ENCODE measurements around the gene CEP57. TPM values are rescaled to one million over a fixed set of nuclear protein-coding genes. Genes with fewer than 3 reads are reported as not detected.

CEP57 gene
- total and polyA plus RNA-seq, 2 of the 13 experiments (the other 11 are each of a cell fraction or from before 2014, with no cell fraction given), result 34.3 to 59.4 TPM

DNA sequence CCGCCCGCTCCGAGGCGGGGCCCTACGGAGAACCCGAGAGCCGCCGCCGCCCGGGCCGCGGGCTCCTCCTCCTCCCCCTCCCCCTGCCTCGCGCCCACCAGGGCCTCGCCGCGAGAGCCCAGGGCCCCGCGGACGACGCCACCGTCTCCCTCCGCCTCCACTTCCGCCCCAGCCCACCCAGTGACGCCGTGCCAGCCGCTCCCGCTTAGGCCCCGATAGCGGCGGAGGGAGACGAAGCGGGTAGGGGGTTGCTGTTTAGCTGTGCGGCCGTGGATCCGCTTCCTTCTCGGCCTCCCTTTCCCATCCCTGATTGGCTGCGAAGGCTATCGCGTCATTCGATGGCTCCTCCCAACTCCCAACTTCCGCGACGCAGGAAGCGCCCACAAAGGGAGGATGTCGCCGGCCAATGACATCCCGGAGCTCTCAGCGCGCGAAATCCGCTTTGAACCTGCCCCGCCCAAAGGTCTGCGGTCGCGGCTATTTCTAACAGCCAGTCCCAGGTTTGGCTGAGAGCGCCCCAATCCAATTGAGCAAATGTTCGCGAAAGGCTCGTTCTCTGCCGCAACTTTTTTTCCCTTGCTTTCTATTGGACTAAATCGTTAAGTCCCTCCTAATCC is 684 bp upstream of the CEP57 start, which contains the start of gene FAM76B (continued):
- TF ChIP-seq, protein P1, sequence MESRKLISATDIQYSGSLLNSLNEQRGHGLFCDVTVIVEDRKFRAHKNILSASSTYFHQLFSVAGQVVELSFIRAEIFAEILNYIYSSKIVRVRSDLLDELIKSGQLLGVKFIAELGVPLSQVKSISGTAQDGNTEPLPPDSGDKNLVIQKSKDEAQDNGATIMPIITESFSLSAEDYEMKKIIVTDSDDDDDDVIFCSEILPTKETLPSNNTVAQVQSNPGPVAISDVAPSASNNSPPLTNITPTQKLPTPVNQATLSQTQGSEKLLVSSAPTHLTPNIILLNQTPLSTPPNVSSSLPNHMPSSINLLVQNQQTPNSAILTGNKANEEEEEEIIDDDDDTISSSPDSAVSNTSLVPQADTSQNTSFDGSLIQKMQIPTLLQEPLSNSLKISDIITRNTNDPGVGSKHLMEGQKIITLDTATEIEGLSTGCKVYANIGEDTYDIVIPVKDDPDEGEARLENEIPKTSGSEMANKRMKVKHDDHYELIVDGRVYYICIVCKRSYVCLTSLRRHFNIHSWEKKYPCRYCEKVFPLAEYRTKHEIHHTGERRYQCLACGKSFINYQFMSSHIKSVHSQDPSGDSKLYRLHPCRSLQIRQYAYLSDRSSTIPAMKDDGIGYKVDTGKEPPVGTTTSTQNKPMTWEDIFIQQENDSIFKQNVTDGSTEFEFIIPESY (CRISPR knock-in tag; IDR thresholded peaks at IDR 0.05), result 0 out of 2 replicates have a peak, but pooled peaks have one; percentile 34
- TF ChIP-seq ARNTL (CRISPR knock-in tag; IDR thresholded peaks at IDR 0.05) (0 out of 2 replicates have a peak, but pooled peaks have one; percentile 31), FOSL2 (CRISPR knock-in tag; IDR thresholded peaks at IDR 0.05) (peak; percentile 63), KLF12 (CRISPR knock-in tag; IDR thresholded peaks at IDR 0.05; ENCODE audit: borderline replicate concordance) (0 out of 2 replicates have a peak, but pooled peaks have one; percentile 32), KMT2A (CRISPR knock-in tag; IDR thresholded peaks at IDR 0.05) (peak; percentile 85)
- TF ChIP-seq, protein P2, sequence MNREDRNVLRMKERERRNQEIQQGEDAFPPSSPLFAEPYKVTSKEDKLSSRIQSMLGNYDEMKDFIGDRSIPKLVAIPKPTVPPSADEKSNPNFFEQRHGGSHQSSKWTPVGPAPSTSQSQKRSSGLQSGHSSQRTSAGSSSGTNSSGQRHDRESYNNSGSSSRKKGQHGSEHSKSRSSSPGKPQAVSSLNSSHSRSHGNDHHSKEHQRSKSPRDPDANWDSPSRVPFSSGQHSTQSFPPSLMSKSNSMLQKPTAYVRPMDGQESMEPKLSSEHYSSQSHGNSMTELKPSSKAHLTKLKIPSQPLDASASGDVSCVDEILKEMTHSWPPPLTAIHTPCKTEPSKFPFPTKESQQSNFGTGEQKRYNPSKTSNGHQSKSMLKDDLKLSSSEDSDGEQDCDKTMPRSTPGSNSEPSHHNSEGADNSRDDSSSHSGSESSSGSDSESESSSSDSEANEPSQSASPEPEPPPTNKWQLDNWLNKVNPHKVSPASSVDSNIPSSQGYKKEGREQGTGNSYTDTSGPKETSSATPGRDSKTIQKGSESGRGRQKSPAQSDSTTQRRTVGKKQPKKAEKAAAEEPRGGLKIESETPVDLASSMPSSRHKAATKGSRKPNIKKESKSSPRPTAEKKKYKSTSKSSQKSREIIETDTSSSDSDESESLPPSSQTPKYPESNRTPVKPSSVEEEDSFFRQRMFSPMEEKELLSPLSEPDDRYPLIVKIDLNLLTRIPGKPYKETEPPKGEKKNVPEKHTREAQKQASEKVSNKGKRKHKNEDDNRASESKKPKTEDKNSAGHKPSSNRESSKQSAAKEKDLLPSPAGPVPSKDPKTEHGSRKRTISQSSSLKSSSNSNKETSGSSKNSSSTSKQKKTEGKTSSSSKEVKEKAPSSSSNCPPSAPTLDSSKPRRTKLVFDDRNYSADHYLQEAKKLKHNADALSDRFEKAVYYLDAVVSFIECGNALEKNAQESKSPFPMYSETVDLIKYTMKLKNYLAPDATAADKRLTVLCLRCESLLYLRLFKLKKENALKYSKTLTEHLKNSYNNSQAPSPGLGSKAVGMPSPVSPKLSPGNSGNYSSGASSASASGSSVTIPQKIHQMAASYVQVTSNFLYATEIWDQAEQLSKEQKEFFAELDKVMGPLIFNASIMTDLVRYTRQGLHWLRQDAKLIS (CRISPR knock-in tag; IDR thresholded peaks at IDR 0.05), result peak; percentile 78; the same call in 1 of the 2 replicates
- TF ChIP-seq, protein P3, sequence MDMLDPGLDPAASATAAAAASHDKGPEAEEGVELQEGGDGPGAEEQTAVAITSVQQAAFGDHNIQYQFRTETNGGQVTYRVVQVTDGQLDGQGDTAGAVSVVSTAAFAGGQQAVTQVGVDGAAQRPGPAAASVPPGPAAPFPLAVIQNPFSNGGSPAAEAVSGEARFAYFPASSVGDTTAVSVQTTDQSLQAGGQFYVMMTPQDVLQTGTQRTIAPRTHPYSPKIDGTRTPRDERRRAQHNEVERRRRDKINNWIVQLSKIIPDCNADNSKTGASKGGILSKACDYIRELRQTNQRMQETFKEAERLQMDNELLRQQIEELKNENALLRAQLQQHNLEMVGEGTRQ (IDR thresholded peaks at IDR 0.05; ENCODE audit: low read depth, low read length), result no peak
- TF ChIP-seq, protein P3 (CRISPR knock-in tag; IDR thresholded peaks at IDR 0.05; ENCODE audit: borderline replicate concordance), result no peak; the same call in 1 of the 2 replicates
- TF ChIP-seq, protein P4, sequence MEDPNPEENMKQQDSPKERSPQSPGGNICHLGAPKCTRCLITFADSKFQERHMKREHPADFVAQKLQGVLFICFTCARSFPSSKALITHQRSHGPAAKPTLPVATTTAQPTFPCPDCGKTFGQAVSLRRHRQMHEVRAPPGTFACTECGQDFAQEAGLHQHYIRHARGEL (CRISPR knock-in tag; IDR thresholded peaks at IDR 0.05), result no peak
- TF ChIP-seq, protein P5, sequence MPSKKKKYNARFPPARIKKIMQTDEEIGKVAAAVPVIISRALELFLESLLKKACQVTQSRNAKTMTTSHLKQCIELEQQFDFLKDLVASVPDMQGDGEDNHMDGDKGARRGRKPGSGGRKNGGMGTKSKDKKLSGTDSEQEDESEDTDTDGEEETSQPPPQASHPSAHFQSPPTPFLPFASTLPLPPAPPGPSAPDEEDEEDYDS (CRISPR knock-in tag; IDR thresholded peaks at IDR 0.05), result peak; percentile 63
- TF ChIP-seq, protein P6, sequence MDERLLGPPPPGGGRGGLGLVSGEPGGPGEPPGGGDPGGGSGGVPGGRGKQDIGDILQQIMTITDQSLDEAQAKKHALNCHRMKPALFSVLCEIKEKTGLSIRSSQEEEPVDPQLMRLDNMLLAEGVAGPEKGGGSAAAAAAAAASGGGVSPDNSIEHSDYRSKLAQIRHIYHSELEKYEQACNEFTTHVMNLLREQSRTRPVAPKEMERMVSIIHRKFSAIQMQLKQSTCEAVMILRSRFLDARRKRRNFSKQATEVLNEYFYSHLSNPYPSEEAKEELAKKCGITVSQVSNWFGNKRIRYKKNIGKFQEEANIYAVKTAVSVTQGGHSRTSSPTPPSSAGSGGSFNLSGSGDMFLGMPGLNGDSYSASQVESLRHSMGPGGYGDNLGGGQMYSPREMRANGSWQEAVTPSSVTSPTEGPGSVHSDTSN (CRISPR knock-in tag; IDR thresholded peaks at IDR 0.05), result no peak
- TF ChIP-seq, protein P7, sequence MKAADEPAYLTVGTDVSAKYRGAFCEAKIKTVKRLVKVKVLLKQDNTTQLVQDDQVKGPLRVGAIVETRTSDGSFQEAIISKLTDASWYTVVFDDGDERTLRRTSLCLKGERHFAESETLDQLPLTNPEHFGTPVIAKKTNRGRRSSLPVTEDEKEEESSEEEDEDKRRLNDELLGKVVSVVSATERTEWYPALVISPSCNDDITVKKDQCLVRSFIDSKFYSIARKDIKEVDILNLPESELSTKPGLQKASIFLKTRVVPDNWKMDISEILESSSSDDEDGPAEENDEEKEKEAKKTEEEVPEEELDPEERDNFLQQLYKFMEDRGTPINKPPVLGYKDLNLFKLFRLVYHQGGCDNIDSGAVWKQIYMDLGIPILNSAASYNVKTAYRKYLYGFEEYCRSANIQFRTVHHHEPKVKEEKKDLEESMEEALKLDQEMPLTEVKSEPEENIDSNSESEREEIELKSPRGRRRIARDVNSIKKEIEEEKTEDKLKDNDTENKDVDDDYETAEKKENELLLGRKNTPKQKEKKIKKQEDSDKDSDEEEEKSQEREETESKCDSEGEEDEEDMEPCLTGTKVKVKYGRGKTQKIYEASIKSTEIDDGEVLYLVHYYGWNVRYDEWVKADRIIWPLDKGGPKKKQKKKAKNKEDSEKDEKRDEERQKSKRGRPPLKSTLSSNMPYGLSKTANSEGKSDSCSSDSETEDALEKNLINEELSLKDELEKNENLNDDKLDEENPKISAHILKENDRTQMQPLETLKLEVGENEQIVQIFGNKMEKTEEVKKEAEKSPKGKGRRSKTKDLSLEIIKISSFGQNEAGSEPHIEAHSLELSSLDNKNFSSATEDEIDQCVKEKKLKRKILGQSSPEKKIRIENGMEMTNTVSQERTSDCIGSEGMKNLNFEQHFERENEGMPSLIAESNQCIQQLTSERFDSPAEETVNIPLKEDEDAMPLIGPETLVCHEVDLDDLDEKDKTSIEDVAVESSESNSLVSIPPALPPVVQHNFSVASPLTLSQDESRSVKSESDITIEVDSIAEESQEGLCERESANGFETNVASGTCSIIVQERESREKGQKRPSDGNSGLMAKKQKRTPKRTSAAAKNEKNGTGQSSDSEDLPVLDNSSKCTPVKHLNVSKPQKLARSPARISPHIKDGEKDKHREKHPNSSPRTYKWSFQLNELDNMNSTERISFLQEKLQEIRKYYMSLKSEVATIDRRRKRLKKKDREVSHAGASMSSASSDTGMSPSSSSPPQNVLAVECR (CRISPR knock-in tag; IDR thresholded peaks at IDR 0.05; ENCODE audit: borderline replicate concordance), result peak; percentile 96
